Fibroblast of peridontal ligament (primary cell): ENCODE data around the gene ACYP2.

ENCODE experiments used
- DNase-seq: peaks from one replicate; pipeline ENCODE4 v3.0.0-alpha.2; 2010; ENCODE audit errors: extremely low read depth

Gene ACYP2

DNA sequence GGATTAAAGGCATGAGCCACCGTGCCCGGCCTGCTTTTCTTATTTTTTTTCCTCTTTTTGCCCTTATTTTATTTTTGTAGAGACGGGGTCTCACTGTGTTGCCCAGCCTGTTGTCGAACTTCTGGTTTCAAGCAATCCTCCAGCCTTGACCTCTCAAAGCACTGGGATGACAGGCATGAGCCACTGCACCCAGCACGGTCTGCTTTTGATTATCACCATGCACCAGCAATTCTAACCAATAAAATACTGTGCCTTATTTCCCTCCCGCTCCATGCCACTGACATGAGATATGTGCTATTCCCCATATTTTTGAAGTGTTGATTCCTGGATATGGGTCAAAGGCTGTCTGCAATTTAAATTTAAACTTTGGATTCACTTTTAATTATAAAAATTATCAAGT lies 42.9 kb downstream of the ACYP2 start:
- DNase-seq, result no peak

DNA sequence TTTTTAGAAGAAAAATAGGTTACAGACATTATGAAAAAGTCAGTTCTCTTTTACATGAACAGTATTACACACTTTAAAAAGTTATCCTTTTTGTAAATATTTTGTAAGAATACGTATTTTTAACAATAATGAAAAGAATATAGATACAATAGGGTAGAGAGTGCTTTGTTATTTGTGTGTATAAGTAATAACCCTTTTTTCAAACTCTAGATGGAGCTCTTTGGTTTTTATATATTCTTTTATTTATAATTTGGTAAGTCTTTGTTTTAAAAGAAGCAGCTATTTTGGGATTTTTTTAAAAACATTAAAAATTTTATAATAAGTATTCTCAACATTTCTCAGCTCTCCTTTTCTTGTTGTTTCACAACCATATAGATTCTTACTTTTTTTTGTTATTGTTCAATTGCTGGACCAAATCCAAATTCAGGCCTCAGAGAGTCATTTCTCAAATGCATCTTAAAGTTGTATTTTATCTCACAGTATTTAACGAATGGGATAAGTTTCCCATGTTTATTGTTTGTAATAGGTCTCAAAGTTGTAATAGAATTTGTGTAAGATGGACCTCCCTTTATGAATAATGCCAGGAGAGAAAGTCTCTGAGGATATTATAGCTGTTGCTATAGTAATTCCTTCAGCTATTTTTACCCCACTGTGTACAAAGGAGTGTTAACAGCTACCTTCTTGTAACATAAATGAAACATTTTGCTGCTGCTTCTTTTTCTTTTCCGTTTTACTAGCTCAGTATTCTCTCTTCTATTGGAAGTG lies 46.4 kb downstream of the ACYP2 start:
- DNase-seq, result peak; percentile 49

DNA sequence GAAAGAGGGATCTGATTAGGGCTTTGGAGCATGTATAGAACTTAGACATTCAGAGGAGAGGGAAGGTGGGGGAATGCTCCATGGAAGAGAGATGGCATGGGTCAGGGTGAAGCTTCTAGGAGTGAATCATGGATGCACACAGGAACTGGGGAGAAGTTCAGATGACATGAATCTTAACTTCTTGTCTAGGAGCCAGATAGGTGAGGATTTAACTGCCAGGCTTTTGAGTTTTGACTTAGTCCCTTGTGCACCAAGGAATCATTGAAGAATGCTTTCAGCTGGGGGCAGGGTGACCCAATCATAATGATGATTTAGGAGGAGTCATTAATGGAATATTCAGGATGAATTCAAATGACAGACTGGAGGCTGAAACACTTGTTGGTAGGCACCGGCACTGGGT lies 48.7 kb downstream of the ACYP2 start:
- no peak for DNase-seq

DNA sequence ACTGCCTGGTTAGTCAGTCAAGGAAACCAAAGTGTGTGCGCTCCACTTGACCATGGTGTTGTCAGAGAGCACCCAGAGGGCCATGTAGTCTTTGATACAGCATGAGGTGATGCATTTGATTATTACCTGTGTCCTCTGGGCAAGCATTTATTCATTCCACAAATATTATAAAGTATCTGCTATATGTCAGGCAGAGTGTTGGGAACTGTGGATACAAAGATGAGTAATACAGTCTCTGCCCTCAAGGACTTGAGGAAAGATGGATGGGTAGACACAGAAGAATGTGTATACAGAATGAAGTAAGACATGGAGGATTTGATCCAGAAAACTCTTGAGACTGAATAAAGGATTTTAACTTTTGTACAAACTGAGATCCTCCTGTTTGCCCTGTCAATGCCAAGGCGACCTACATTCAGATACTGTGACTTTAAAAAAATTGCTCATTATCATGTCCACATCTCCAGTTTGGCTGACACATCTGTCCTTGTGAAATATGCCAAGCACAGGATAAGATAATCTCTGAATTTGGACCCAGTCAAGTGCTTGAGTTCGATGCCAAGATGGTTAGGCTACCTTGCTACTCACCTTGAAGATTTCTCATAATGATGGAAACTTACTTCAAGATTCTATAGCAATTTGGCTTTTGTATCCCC lies 50.8 kb downstream of the ACYP2 start:
- no peak for DNase-seq

DNA sequence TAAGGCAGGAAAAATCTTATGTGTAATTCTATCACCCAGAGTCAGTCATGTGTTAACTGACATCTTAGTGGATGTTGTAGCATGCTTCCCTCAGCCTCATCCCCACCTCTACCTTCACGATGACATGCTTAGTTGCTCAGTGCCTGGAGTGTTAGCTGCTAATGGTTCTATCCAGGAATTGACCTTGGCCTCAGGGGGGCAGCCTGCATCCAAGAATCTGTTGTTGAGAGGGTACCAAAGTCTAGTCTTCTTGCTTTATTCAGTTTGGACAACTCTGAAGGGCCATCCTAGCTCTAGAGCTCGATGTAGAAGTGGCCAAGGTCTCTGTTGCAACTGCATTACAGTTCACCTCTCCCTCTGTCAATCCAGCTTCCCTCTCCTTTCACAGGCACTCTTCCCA lies 61.2 kb downstream of the ACYP2 start:
- DNase-seq, result peak; percentile 65

DNA sequence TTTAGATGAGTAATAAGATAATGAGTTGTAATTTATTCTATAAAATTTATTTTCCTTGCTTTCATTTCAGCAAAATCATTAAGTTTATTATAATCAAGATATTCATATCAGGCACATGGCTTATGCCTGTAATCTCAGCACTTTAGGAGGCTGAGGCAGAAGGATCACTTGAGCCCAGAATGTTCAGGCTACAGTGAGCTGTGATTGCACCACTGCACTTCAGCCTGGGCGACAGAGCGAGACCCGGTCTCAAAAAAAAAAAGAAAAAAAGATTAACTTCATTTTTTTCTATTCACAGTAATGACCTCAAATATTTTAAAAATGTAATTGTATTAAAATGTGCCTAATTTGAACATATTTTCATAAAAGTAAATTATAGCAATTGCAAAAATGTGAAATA lies 67.9 kb downstream of the ACYP2 start:
- no peak for DNase-seq

DNA sequence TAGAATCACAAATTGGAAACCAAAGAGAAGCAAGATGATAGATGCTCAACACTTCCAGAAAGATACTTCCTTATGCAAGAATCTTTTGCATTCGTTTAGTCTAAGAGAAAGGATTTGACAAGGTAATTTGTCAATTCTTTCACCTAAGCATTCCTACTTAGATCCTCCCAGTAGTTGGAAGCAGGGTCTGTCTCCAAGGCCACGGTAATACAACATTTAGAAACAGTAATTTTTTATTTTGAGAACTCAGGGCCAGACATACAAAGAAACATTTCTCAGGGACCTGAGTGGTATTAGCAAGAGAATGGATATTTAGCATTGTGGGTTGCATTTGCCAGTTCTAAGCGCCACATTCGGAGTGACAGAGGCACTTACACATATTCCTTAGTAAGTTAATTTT lies 68.6 kb downstream of the ACYP2 start:
- no peak for DNase-seq

DNA sequence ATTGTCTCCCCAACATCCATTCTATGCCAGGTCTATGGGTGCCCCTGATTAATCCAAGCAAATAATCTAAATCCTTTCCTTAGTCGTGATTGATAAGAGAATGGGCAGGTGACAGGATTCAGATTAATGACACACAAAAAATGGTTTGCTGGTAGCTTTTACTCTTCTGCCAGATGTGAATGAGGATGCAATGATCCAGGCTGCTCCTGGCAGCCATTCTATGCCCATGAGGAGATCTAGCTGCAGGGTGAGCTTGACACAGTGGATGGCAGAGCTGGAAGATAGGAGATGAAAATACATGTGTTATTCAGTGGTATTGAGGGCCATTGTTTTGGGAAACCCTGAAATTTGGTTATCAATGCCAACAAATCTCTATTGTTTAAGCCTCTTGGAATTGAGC lies 69.7 kb downstream of the ACYP2 start:
- no peak for DNase-seq

DNA sequence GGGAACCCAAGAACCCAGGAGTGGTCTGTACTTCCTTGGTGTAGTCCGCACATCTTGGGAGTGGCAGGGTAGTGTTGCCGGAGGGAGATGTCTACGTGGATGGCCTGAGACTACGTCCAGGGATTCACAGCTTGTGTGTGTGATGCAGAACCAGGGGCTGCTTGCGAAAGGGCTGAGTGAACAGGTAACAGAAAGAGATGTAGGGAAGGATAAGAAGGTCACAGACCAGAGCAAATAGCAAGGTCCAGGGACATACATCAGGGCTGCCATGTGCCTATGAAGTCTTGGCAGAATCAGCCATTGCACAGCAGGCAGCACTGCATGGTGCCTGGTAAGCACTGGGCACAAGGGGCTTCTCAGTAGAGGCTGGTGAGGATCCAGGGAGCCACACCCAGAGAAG lies 71.9 kb downstream of the ACYP2 start:
- no peak for DNase-seq

DNA sequence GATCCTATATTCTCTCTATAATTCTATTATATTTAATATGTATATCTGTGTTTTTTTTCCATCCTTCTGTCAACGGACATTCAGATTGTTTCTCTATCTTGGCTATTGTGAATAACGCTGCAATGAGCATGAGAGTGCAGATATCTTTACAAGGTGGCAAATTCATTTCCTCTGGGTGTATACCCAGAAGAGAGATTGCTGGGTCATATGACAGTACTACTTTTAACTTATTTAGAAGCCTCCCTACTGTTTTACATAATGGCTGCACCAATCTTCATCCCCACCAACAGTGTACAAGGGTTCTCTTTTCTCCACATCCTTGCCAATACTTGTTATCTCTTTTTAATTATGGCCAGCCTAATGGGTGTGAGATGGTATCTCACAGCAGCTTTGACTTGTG lies 74.1 kb downstream of the ACYP2 start:
- DNase-seq, result no peak

DNA sequence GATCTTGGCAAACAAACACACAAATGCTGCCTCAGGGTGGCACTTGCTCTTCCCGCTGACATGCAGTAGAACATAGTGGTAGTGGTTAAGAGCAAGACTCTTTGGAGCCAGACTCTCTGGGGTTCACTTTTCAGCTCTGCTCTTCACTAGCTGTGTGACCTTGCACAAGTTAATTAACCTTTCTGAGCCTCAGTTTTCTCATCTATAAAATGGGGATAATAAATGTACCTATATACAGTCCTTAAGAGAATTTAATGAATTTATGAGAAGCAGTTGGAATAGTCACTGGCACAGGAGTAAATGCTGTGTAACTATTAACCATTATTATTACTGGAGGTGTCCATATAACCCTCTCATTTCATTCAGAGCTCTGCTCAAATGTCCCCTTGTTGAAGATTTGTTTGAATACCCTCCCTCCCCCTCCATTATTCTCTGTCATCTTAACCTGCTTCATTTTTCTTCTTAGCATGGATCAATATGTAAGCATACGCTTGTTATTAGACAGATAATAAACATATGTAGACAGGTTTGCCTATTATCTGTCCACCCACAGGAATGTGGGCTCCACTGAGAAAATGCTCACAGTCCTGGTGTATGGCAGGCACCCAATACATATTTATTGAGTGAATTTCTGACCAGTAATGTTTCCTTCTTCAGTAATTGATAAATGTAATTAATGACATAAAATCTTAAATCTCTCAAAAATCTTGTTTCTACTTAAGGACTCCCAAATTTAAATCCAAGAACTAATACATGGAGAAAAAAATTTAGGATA lies 76.1 kb downstream of the ACYP2 start:
- DNase-seq, result no peak

DNA sequence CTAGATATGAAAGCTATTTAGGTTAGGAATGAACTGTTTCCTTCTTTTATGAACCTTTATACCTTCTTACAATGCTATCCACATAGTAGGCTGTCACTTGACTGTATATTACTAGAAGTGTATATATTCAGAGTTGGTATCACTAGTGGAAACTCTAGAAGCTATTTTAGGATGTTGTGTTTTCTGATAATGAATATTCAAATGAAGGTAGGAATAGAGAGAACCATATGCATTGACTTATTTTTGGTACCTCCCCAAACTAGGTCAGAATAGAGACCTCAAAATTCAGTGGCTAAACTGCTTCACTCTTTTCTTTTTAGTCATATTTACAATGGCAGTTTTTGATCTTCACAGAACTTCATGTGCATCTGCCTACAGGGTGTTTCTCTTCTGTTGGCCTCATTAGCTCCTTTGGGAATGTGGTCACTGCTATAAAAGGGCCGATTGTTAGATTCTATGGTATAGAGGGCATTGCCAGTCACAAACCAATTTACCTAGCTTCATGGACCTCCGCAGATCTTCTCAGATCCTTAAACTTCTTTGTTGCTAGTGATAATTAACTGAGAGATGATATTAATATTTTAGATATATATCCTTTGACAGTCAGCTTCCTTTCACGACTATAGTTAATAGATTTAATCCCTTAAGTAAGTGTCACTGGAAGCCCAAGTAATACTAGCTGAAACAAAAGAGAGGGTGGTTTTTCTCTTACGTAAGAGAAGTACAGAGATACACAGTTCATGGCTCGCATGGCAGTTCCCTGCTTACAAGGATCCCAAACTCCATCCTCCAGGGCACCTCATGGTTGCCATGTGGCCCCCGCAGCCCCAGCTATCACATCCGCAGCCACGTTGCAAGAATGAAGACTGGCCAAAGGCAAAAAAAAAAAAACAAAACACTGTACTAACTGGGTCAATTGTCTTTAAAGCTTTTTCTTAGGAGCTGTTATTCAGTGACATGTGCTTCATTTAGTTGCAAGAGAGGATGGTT lies 79.6 kb downstream of the ACYP2 start:
- DNase-seq, result no peak

DNA sequence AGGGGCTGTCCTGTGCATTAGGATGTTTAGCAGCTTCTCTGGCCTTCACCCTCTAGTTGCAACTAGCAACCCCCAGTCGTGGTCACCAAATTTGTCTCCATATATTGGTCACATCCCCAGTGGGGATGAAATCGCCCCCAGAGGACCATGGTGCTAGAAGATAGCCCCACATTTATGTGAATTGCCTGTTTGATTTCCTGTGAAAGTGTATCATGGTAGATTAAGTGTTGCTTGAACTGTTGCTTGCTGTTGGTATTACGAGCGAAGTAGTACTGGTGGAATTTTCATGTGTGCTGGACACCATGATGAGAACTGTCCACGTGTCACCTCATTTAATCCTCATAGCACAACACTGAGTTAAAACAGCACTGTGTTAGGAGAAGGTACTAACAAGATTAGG lies 81.2 kb downstream of the ACYP2 start:
- DNase-seq, result no peak

DNA sequence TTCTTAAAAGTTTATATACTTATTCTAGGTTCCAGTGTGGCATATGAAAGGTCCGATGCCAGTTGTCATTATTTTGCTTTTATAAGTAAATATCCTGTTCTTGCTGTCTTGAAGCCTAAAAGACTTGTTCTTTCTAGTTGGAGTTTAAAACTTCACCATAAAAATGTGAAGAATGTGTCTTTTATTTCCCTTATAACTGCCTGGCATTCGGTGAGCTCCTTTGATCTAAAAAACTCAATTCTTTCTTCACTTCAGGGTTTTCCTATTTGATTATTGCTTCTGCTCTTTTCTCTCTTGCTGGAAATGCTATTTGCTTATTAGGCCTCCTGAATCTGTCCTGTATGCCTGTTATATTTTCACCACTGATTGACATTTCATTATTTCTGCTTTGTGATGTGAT lies 89.1 kb downstream of the ACYP2 start:
- no peak for DNase-seq

DNA sequence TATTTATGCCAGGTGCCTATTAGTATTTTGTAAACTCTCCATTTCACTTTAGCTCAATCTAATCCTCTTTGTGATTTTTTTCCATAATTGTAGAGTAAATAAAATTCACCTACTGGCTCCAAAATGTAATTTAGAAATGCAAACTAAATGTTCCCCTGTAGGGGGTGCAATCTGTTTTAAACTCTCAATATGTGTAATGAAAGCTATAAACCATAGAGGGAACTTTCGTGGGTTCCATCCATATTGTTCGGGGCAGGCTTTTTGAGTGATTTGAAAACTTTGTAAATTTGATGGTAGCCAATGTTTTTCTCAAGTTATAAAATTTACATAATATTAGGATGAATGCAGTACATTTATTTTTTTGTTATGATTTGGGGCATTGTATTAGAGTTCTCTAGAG lies 91.2 kb downstream of the ACYP2 start:
- peak; percentile 77 for DNase-seq

DNA sequence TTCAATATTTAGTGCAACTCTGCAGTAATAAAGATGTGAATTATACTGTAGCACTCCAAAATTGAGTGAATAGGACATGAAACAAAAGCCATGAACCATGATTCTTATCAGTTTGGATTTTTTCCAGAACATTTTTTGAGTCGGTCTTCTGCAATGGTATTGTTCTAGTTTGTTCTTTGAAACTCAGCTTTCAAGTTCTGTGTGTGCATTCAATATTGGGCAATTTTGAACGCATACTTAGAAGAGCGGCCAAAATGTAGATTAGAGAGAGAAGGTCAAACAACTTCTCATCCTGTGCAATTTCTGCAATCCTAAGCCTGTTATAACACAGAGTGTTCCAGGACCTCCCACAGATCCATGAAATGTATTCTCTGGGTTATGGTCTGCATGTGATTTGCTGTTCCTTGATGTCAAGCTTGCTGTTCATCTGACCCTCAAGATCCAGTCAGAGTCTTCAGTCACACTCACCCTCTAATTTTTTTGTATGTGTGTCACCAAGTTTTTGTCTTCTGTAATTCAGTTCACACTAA lies 92.3 kb downstream of the ACYP2 start:
- DNase-seq, result peak; percentile 46

DNA sequence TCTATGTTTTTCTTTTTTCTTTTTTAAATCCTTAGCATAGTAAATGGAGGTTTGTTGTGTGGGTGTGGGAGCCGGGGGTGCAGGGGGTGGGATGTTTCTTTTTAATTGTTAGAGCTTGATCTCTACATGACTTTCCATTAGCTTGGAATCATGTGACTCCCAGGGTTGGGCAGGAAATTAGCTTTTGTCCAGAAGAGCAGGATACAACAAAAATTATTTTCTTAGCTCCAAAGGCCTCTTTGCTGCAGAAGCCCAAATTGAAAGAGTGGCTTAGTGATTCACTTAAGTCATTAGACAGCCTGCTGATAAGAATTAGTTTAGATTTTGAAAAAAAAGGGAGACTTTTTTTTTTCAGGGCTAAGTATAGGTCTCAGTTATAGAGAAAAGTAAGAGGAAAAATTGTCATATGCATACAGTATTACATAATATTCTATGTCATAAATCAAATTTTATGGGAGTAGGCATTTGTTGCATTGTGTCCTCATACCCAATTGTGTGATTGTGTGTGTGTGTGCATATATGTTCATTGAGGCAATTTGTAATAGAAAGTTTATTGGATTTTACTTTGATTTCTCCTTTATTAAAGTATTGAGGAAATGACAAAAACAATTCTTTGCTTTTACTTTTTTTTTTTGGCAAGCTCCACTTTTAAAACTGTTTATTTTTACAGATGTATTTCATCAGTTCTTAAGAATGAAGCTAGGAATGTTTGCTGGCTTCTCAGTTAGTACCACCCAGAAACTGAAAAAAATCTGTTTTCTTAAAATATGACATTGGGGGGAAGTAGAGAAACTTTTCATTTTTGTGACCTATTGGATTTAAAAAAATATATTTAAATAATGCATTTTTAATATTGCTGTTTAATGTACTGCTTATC lies 93.2 kb downstream of the ACYP2 start:
- DNase-seq, result peak; percentile 79

DNA sequence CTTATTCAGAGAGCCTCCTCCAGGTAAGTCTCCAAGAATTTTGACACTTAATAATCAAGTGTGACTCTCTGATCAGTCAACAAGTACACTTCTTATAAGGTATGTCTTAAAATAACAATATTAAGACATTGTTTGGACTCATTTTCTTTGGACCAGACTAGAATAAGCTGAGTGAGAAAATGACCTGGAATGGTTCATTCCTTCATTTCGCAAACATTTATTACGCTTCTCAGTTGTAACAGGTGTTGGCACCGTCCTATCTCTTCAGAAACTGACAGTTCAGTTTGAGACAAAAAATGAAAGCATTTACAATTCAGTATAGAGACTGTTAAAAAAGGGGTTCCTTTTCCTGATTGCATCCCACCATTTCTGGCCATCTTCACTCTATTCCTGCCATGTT lies 94.0 kb downstream of the ACYP2 start:
- DNase-seq, result no peak

DNA sequence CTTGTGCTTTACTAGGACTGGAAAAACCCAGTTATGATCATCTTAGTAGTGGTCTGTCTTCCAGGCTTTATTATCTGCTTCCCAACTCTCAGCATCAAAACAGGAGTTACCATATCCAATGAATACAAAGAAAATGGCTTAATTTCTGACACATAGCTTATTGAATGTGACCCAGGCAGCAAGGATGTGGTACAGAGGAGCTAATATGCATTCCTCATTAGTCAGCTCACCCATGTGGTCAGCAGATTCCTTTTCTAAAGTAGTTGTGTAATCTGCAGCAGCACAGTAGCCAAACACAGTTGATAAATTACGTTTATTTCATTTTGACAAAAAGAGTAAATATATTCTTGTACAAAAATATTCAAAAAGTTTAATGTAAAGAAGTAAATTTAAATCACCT lies 97.0 kb downstream of the ACYP2 start:
- DNase-seq, result peak; percentile 88

DNA sequence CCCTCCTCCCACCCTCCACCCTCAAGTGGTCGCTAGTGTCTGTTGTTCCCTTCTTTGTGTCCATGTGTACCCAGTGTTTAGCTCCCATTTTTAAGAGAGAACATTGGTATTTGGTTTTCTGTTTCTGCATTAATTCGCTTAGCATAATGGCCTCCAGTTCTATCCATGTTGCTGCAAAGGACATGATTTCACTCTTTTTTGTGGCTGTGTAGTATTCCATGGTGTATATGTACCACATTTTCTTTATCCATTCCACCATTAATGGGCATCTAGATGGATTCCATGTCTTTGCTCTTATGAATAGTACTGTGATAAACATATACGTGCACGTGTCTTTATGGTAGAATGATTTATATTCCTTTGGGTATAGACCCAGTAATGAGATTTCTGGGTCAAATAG lies 97.7 kb downstream of the ACYP2 start:
- no peak for DNase-seq
